ENCODE data around the gene TRAIP.

The TRAIP gene

DNA sequence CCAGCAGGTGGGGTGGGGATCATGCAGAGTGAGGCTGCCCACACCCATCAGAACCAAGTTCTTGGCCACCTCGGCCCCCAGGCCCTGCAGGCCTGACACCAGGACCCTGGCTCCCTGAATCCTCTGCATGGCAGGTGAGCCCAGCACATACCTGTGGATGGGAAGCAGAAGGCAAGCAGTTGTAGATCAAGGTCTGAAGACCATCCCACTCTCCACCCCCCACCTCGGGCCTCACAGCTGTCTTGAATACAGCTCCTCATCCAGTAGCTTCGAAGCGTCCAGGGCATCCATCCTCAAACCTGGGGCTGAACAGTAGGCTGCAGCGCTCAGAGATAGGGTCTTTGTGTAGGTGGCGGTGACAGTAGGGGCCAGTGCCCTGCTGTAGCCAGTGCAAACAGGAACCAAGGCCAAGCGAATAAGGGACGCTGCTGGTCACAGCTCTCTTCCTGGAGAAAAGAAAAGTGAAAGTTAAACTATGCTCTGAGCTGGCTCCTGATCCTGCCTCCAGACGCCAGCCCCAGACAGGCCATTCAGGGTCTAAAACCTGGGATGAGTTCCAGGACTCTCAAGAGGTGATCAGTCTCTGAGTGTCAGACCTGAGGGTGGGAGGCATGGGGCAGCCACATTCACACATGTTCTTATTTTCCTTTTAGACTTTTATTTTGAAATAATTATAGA, 42.7 kb downstream of the TRAIP start, which contains the start of gene UBA7:
TSS of gene UBA7 (minus strand) at position 457 of the 678 bp plus-strand sequence. CDS start at position 291, 166 bp downstream.
- peak; percentile 81 to 85 for ATAC-seq

- ATAC-seq = peak in 1 of 2 donors; percentile 14
Measured at GRCh38 chr3:49812916-49813496, 43.4 kb downstream of the TRAIP start.

- ATAC-seq = no peak
Measured at GRCh38 chr3:49807431-49808114, 48.8 kb downstream of the TRAIP start.

GRCh38 chr3:49806850-49807249, 49.5 kb downstream of the TRAIP start:
- no peak for ATAC-seq

GRCh38 chr3:49805897-49806701, 50.3 kb downstream of the TRAIP start:
- no peak for ATAC-seq

- ATAC-seq = no peak
Measured at GRCh38 chr3:49805367-49805782, 51.0 kb downstream of the TRAIP start.

- ATAC-seq = no peak
Measured at GRCh38 chr3:49804141-49805041, 52.0 kb downstream of the TRAIP start.

- ATAC-seq = peak; percentile 9 to 19
Measured at GRCh38 chr3:49803465-49804140, 52.8 kb downstream of the TRAIP start.

- ATAC-seq = peak; percentile 85 to 86
Measured at GRCh38 chr3:49802719-49803464, 53.5 kb downstream of the TRAIP start, which contains the start of gene INKA1. INKA1 (plus strand) TSS chr3:49803261; CDS start chr3:49803393, 132 bp downstream.

DNA sequence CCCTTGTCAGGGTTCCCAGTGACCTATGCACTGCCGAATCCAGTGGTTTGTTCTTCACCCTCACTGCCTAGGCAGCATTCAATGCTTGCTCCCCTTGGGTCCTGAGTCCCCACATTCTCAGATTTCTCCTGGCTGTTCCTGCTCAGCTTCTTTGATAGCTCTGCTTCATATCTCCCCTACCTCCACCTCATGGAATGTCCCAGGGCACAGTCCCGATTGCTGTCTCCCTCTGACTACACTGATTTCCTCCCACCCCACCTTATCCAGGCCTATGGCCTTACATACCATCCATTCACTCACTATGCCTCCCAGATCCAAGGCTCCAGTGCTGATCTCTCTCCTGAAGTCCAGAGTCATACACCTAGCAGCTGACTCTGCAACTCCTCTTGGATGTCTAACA, 55.2 kb downstream of the TRAIP start:
- ATAC-seq = no peak

DNA sequence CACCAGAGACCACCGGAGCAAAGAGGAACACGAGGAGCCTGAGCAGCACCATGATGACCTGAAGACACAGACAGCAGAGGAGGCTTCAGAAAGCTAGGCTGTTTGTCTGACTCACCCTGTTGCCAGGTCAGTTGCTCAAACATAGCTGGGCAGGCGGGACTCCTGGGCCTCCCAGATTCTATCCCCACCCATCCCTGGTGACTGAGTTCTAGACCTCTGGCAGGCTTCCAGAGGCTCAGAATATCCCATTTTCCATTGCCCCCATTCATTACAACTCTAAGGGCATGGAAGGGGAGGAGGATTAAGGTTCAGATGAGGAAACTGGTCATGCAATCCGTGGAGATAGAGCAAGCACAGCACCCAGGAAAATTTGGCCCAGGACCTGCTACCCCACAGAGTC, 56.6 kb downstream of the TRAIP start, which contains the start of gene CDHR4:
TSS of gene CDHR4 (minus strand) at position 113 of the 400 bp plus-strand sequence. CDS start at position 52, 61 bp downstream.
- ATAC-seq = no peak

- ATAC-seq = no peak
Measured at GRCh38 chr3:49799105-49799504, 57.3 kb downstream of the TRAIP start.

- no peak for ATAC-seq
Measured at GRCh38 chr3:49794926-49795905, 61.1 kb downstream of the TRAIP start.

DNA sequence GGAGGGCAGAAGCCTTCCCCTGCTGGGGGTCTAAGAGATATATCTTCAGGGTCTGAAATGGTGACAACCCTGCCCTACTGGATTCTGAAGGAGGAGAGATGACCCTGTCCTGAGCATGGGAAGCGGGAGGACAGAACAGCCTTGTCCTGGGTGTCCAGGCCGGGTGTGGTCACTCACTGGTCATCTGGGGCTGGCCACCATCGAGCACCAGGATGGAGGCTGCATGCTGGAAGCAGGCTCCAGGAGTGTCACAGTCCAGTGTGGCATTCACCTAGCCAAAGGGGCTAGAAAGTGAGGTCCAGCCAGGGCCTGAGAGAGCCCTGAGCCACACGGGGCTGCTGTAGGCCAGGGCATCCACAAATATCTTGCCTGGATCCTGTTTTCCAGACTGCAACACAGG, 61.9 kb downstream of the TRAIP start:
- ATAC-seq = no peak

DNA sequence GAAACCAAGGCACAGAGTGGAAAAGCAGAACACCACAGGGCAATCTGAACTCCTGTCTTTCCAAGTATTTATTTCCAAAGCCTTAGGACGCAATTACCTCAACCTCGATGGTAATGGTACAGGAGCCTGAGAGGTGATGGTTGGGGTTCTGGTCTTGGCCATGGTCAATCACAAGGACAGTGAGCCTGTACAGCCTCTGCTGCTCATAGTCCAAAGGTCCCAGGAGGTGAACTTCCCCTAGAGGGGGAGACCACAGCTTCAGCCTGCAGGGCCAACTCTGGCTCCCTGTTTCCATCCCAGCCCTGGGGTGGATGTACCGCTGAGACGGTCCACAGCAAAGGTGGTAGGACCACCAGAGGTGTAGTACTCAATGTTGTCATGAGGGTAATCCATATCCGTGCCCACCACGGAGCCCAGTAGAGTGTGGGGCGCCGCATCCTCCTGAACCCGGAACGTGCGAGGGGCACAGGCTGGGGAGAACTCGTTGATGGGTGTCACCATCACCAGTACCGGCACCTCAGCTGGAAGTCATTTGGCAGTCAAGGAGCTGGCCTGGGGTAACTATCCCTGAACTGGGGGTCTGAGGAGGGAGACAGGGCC, 62.8 kb downstream of the TRAIP start:
- ATAC-seq = no peak

DNA sequence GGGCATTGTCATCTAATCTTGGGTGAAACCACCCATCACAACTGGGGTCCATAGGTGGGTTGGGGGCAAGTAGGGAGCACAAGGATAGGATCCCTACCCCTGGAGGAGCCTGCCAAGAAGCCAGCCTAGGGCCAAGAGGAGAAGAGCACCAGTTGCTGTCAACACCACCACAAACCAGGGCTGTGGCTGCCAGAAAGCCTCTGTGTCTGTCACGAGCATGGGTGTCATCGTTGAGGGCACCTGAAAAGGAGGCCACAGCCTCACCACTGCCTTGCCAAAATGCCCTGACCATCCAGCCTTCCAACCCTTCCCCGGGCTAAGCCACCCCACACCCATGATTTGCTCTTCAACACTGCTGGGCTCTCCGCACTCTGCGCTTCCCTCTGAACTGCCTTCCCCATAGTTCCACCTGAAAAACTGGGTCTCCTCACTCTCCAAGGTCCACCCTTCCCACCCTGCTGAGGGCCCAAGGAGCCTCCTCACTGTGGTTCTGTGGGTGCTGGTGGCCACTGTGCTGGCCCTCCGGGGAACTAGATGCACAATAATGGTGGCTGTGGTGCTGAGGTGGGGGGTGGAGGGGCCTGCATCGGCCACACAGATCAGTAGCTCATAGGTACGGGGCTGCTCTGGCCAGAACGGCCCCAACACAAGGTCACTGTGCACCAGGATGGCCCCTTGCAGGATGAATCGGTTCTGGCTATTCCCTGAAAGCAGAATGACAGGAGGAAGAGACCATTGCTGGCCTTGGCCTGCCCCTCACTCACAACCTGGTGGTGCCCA, 63.8 kb downstream of the TRAIP start:
- no peak for ATAC-seq

DNA sequence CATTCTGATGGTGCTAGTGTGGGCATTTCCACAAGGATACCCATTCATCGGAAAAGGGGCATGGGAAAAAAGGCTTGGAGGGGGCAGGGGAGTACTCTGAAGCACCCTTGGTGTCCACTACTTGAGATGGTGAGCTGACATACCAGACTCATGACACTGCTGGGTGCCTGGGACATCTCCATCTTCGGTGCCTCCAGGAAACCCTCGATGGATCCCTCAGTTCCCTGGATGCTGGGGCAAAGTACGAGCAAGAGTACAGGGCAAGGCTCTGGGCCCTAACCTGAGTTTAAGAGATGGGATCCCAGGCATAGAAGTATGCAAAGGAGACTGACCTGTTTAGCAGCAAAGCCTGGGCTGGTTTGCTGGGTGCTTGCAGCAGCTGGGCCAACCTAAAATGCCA, 64.8 kb downstream of the TRAIP start:
- no peak for ATAC-seq
